ENCODE data around the gene IFNL3. TPM values are rescaled to one million over a fixed set of nuclear protein-coding genes. Genes with fewer than 3 reads are reported as not detected.
"Not testable (repeated sequence)": the region's sequence is repeated elsewhere in the genome, so short reads cannot be mapped to it uniquely, and the experiment has no call there.

IFNL3 gene
- total and polyA plus RNA-seq, 9 donors: not detected

DNA sequence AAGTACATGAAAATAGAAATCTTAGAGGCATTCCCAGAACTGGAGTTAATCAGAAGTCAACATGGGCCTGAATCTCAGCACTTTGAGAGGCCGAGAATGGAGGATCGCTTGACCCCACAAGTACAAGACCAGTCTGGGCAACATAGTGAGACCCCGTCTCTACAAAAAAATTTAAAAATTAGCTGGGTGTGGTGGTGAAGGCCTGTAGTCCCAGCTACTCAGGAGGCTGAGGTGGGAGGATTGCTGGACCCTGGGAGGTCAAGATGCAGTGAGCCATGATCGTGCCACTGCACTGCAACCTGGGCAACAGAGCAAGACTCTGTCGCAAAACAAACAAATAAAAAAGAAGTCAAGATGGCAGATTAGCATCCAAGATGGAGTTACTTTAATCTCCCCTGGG, 31.9 kb upstream of the IFNL3 start:
- no peak for DNase-seq
- TF ChIP-seq CTCF (IDR thresholded peaks at IDR 0.05): no peak
- no peak for TF ChIP-seq EP300 (IDR thresholded peaks at IDR 0.05)
- intact Hi-C loops (cut with DNase I): no loop called here

GRCh38 chr19:39275578-39275977, 30.8 kb upstream of the IFNL3 start:
- Histone ChIP-seq H3K9me3 (no peaks in the 10 kb centered on the region), H3K27ac (no peak overlapping the region), H3K4me3 (no peak overlapping the region), H3K27me3 (no peaks in the 10 kb centered on the region), H3K36me3 (no peaks in the 10 kb centered on the region), H3K4me1 (ENCODE audit: insufficient read depth) (no peaks in the 10 kb centered on the region)
- TF ChIP-seq POLR2A (IDR thresholded peaks at IDR 0.05) (no peak), CTCF (IDR thresholded peaks at IDR 0.05) (no peak), EP300 (IDR thresholded peaks at IDR 0.05) (no peak)
- no peak for DNase-seq
- WGBS, 3 donors: 66 to 71% (median 67%) methylated on average over 5 of the region's 5 CpGs
- intact Hi-C loops (cut with DNase I): no loop called here

More for the DNA sequence above, 31.9 kb upstream of the IFNL3 start:
- H3K4me3 ChIP-seq: no peak overlapping the region
- WGBS, 3 donors: 87 to 93% (median 92%) methylated on average over 5 of the region's 5 CpGs
- no peaks in the 10 kb centered on the region for H3K27me3 ChIP-seq
- H3K27ac ChIP-seq: no peak overlapping the region
- no peaks in the 10 kb centered on the region for H3K36me3 ChIP-seq
- H3K4me1 ChIP-seq (ENCODE audit: insufficient read depth): no peaks in the 10 kb centered on the region
- H3K9me3 ChIP-seq: peaks cover 0 to 3% of the 10 kb centered on the region in 2 donors

- H3K9me3 ChIP-seq; H3K27me3 ChIP-seq; H3K27ac ChIP-seq; DNase-seq; H3K4me3 ChIP-seq; H3K36me3 ChIP-seq; H3K4me1 ChIP-seq (ENCODE audit: insufficient read depth); intact Hi-C loops (cut with DNase I): not testable (repeated sequence)
- WGBS, 3 donors: 75 to 87% (median 83%) methylated on average over 5 of the region's 5 CpGs
Measured at GRCh38 chr19:39273859-39274258, 29.1 kb upstream of the IFNL3 start.

DNA sequence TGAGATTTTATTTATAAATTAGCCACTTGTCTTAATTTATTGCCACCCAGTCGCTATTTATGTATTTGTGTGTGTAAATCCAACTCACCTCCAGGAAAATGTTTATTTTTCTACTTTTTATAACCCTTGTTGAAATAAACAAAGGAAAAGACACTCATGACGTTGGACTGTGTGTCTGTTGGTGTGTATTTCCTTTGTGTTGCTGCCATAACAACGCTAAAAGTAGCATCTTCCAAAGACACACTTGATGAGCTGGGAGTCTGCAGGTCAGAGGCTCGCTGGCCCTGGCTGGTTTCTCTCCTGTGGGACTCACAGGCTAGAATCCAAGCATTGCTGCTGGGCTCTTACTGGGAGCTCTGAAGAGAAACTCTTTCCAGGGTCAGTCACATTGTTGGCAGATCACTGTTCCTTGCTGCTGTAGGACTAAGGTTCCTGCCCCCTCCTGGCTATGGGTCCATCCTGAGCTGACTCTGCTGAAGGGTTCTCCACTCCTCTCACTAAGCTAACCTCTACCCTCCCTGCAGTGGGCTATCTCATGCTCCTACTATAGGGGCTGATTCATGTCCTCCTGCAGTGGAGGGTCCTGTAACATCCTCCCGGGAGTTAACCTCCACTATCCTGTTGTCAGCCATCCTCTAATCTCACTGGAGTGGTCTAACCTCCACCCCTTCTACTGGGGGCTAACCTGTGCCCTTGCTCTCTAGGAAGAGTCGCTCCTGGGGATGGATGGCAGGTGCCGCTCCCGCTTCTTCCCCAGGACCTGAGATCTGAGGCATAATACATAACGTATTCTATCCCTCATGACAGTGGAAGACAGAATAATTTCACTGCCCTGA, 25.4 kb upstream of the IFNL3 start:
- no peak overlapping the region for H3K27ac ChIP-seq
- no peaks in the 10 kb centered on the region for H3K27me3 ChIP-seq
- no peak overlapping the region for H3K4me3 ChIP-seq
- no peak for TF ChIP-seq POLR2A (IDR thresholded peaks at IDR 0.05)
- no peak for TF ChIP-seq EP300 (IDR thresholded peaks at IDR 0.05)
- no peak for TF ChIP-seq CTCF (IDR thresholded peaks at IDR 0.05)
- H3K9me3 ChIP-seq: no peaks in the 10 kb centered on the region
- 62% methylated on average over 9 of the region's 9 CpGs for WGBS, 3 donors
- intact Hi-C loops (cut with DNase I): no loop called here
- H3K36me3 ChIP-seq: no peaks in the 10 kb centered on the region
- no peaks in the 10 kb centered on the region for H3K4me1 ChIP-seq (ENCODE audit: insufficient read depth)
- DNase-seq: no peak

- intact Hi-C loops (cut with DNase I); H3K36me3 ChIP-seq; H3K27ac ChIP-seq; H3K27me3 ChIP-seq; H3K4me1 ChIP-seq (ENCODE audit: insufficient read depth); H3K9me3 ChIP-seq; DNase-seq; H3K4me3 ChIP-seq: not testable (repeated sequence)
- 55 to 74% (median 63%) methylated on average over 10 of the region's 10 CpGs for WGBS, 3 donors
Measured at GRCh38 chr19:39269369-39269768, 24.6 kb upstream of the IFNL3 start.

DNA sequence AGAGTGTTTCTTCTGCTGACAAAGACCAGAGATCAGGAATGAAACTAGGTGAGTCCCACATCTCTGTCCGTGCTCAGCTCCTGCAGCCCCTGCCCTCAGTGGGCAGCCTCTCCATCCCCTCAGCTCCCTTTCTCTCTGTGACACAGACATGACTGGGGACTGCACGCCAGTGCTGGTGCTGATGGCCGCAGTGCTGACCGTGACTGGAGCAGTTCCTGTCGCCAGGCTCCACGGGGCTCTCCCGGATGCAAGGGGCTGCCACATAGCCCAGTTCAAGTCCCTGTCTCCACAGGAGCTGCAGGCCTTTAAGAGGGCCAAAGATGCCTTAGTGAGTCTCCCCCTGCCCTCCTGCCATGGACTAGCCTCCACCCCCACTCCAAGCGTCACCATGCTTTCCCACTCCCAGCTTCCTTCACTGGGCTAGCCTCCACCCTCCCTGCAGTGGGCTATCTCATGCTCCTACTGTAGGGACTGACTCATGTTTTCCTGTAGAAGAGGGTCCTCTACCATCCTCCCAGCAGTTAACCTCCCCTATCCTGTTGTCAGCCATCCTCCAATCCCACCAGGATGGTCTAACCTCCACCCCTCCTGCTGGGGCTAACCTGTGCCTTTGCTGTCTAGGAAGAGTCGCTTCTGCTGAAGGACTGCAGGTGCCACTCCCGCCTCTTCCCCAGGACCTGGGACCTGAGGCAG, 23.9 kb upstream of the IFNL3 start:
- H3K4me1 ChIP-seq (ENCODE audit: insufficient read depth); H3K36me3 ChIP-seq; H3K27ac ChIP-seq; H3K27me3 ChIP-seq; H3K4me3 ChIP-seq; intact Hi-C loops (cut with DNase I); DNase-seq; H3K9me3 ChIP-seq: not testable (repeated sequence)
- WGBS, 3 donors: 73 to 78% (median 75%) methylated on average over 9 to 10 of the region's 10 CpGs

- WGBS, 3 donors: no CpG with 5 or more reads among the region's 1 CpG
- H3K4me3 ChIP-seq; H3K36me3 ChIP-seq; H3K27ac ChIP-seq; DNase-seq; H3K4me1 ChIP-seq (ENCODE audit: insufficient read depth); H3K27me3 ChIP-seq; intact Hi-C loops (cut with DNase I); H3K9me3 ChIP-seq: not testable (repeated sequence)
Measured at GRCh38 chr19:39268085-39268484, 23.3 kb upstream of the IFNL3 start, which contains the start of gene IFNL2. TSS of gene IFNL2 (plus strand) at chr19:39268396. CDS start at chr19:39268569, 173 bp downstream.
